Neuronal stem cell (in vitro differentiated cells): Measurements from ENCODE around the gene CACNG7.

Experiments
- DNase-seq: peaks from one replicate; pipeline ENCODE4 v3.0.0-alpha.2; 2013; ENCODE audit warnings: low spot score
- H2AFZ ChIP-seq: one replicate; pipeline ENCODE4 v1.6.1; 2013; ENCODE audit warnings: mild to moderate bottlenecking, low read length, inconsistent platforms
- H2AK5ac ChIP-seq: 2 replicates; pipeline ENCODE4 v1.6.1; 2013; ENCODE audit warnings: low read depth, mild to moderate bottlenecking, inconsistent platforms, low read length, moderate library complexity, mixed read lengths
- H2BK120ac ChIP-seq: 2 replicates; pipeline ENCODE4 v1.6.1; 2013; ENCODE audit warnings: low read depth, mild to moderate bottlenecking, inconsistent platforms, low read length, moderate library complexity, mixed read lengths
- H2BK12ac ChIP-seq: one replicate; pipeline ENCODE4 v1.6.1; 2013; ENCODE audit warnings: low read length, inconsistent platforms
- H2BK15ac ChIP-seq: 2 replicates; pipeline ENCODE4 v1.6.1; 2013; ENCODE audit warnings: mild to moderate bottlenecking, low read length, inconsistent platforms, mixed read lengths
- H2BK5ac ChIP-seq: one replicate; pipeline ENCODE4 v1.6.1; 2013; ENCODE audit warnings: inconsistent platforms, mild to moderate bottlenecking, low read length, moderate library complexity
- H3K14ac ChIP-seq: one replicate; pipeline ENCODE4 v1.6.1; 2013; ENCODE audit warnings: low read length, inconsistent platforms
- H3K18ac ChIP-seq: 2 replicates; pipeline ENCODE4 v1.6.1; 2013; ENCODE audit warnings: low read length, inconsistent platforms
- H3K23ac ChIP-seq: 2 replicates; pipeline ENCODE4 v1.6.1; 2013; ENCODE audit warnings: low read depth, mild to moderate bottlenecking, mixed read lengths, low read length, inconsistent platforms; ENCODE audit not compliant: poor library complexity
- H3K27ac ChIP-seq: replicated peaks from 3 replicates; pipeline ENCODE4 v1.5.1; 2013; ENCODE audit warnings: low read length, inconsistent platforms
- H3K27me3 ChIP-seq, 3 experiments: 2 replicates each; pipeline ENCODE4 v1.6.1; 2013; ENCODE audit warnings: low read length in 3 of 3, mild to moderate bottlenecking in 2 of 3, inconsistent platforms in 1 of 3, low read depth in 1 of 3, mixed read lengths in 1 of 3, moderate library complexity in 1 of 3; ENCODE audit not compliant: control insufficient read depth in 3 of 3, insufficient read depth in 3 of 3
- H3K36me3 ChIP-seq, 2 donors: replicated peaks in 1 of 2; 2 replicates each; pipeline ENCODE4 v1.6.1; 2013; ENCODE audit warnings: low read length in 2 of 2; ENCODE audit not compliant: control insufficient read depth in 2 of 2, insufficient read depth in 2 of 2
- H3K4ac ChIP-seq: 2 replicates; pipeline ENCODE4 v1.6.1; 2013; ENCODE audit warnings: inconsistent platforms, mild to moderate bottlenecking, low read length, moderate library complexity
- H3K4me1 ChIP-seq, 2 donors: 1 replicate in 1 of 2; 2 replicates in 1 of 2; pipeline ENCODE4 v1.6.1; 2013; ENCODE audit warnings: low read length in 2 of 2, low read depth in 1 of 2; ENCODE audit not compliant: control insufficient read depth in 2 of 2, insufficient read depth in 1 of 2
- H3K4me2 ChIP-seq: one replicate; pipeline ENCODE4 v1.6.1; 2013; ENCODE audit warnings: mild to moderate bottlenecking, low read length, inconsistent platforms; ENCODE audit not compliant: insufficient read depth, poor library complexity, severe bottlenecking
- H3K4me3 ChIP-seq, 2 donors: 2 replicates each; pipeline ENCODE4 v1.5.1; 2013; ENCODE audit warnings: low read length in 2 of 2, mild to moderate bottlenecking in 2 of 2, inconsistent platforms in 1 of 2, moderate library complexity in 1 of 2
- H3K79me1 ChIP-seq: one replicate; pipeline ENCODE4 v1.6.1; 2013; ENCODE audit warnings: low read depth, mild to moderate bottlenecking, inconsistent platforms, low read length, moderate library complexity
- H3K9ac ChIP-seq: one replicate; pipeline ENCODE4 v1.6.1; 2013; ENCODE audit warnings: mild to moderate bottlenecking, low read depth, low read length, inconsistent platforms; ENCODE audit not compliant: poor library complexity
- H3K9me3 ChIP-seq, 2 donors: replicated peaks in 1 of 2; 2 replicates each; pipeline versions ENCODE3 to v1.6.1; 2013; ENCODE audit warnings: low read length in 2 of 2, mild to moderate bottlenecking in 2 of 2, inconsistent platforms in 1 of 2, low read depth in 1 of 2, mixed read lengths in 1 of 2, moderate library complexity in 1 of 2; ENCODE audit not compliant: control insufficient read depth in 2 of 2, insufficient read depth in 1 of 2
- H4K8ac ChIP-seq: one replicate; pipeline ENCODE4 v1.6.1; 2013; ENCODE audit warnings: low read depth, mild to moderate bottlenecking, inconsistent platforms, low read length, moderate library complexity
- H4K91ac ChIP-seq: one replicate; pipeline ENCODE4 v1.6.1; 2013; ENCODE audit warnings: low read length, low read depth, mild to moderate bottlenecking, inconsistent platforms; ENCODE audit not compliant: poor library complexity
- WGBS, 2 donors: extraction: QIAGEN DNeasy Blood & Tissue Kit; methylation state at CpG; one replicate each; pipeline ENCODE4 v1.1.7; 2013; ENCODE audit warnings: missing lambda C conversion rate in 2 of 2, mixed read lengths in 1 of 2; ENCODE audit not compliant: insufficient read length in 2 of 2, insufficient replicate concordance in 1 of 2; ENCODE audit errors: extremely low coverage in 2 of 2; 5-methylcytosine and 5-hydroxymethylcytosine counted together

CACNG7 gene

DNA sequence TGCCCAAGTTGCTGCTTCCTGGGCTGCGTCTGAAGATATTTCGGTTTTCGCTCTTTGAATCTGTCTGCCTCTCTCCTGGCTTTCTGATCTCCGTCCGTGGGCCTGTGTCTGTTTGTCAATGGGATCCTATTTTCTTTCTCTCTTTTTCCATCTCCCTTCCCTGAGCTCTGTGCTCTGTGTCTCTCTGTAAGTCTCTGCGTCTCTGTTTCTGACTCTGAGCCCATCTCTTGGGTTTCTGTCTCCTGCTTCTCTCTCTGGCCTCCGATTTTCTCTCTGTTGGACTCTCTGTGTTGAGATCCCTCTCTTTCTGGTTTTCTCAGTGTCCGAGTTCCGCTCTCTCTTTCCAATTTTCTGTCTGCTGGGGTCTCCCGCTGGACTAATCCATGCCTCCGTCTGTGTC lies 25.3 kb upstream of the CACNG7 start:
- DNase-seq: no peak
- Histone ChIP-seq H2BK12ac (no peak overlapping the region), H3K14ac (no peak overlapping the region), H3K4me2 (peak overlapping the region; percentile 97), H2AK5ac (no peak overlapping the region), H3K4ac (no peak overlapping the region), H4K91ac (no peak overlapping the region), H3K23ac (no peak overlapping the region), H2AFZ (peak overlapping the region; percentile 47), H3K27me3 (peaks cover 0 to 16% (median 3%) of the 10 kb centered on the region in 3 experiments), H2BK15ac (no peak overlapping the region), H2BK5ac (no peak overlapping the region), H3K4me3 (peak overlapping the region in 1 of 2 donors; percentile 42), H3K9me3 (no peaks in the 10 kb centered on the region), H3K27ac (no peak overlapping the region), H3K9ac (no peak overlapping the region), H4K8ac (no peak overlapping the region), H2BK120ac (peak overlapping the region; percentile 81), H3K18ac (no peak overlapping the region), H3K79me1 (no peaks in the 10 kb centered on the region), H3K4me1 (peaks cover 26 to 35% of the 10 kb centered on the region in 2 donors), H3K36me3 (no peaks in the 10 kb centered on the region)
- no CpG with 5 or more reads among the region's 11 CpGs for WGBS, 2 donors

- Histone ChIP-seq H2BK120ac (no peak overlapping the region), H3K18ac (no peak overlapping the region), H3K4ac (no peak overlapping the region), H4K91ac (no peak overlapping the region), H3K27ac (no peak overlapping the region), H2AFZ (peak overlapping the region; percentile 47), H3K4me3 (peak overlapping the region in 1 of 2 donors; percentile 12), H3K9ac (no peak overlapping the region), H2BK5ac (no peak overlapping the region), H3K79me1 (no peaks in the 10 kb centered on the region), H2AK5ac (no peak overlapping the region), H2BK12ac (no peak overlapping the region), H3K4me1 (peaks cover 26 to 33% of the 10 kb centered on the region in 2 donors), H4K8ac (no peak overlapping the region), H3K14ac (no peak overlapping the region), H3K27me3 (peaks cover 0 to 16% (median 3%) of the 10 kb centered on the region in 3 experiments), H3K36me3 (no peaks in the 10 kb centered on the region), H3K4me2 (no peak overlapping the region), H3K23ac (no peak overlapping the region), H3K9me3 (no peaks in the 10 kb centered on the region), H2BK15ac (no peak overlapping the region)
- WGBS, 2 donors: no CpG with 5 or more reads among the region's 12 CpGs
- DNase-seq: no peak
Measured at GRCh38 chr19:53884256-53884655, 24.8 kb upstream of the CACNG7 start.

DNA sequence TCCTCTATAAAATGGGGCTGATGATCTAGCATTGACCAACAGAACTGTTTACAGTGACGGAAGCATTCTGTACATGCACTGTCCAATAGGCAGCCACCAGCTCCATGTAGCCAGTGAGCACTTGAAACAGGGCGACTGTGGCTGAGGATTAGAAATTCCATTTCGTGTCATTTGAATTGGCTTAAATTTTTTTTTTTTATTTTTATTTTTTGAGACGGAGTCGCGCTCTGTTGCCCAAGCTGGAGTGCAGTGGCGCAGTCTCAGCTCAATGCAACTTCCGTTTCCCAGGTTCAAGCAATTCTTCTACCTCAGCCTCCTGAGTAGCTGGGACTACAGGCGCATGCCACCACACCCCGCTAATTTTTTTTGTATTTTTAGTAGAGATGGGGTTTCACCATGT lies 24.0 kb upstream of the CACNG7 start:
- Histone ChIP-seq H3K4me1 (peaks cover 26 to 36% of the 10 kb centered on the region in 2 donors), H3K4me3 (no peak overlapping the region), H3K18ac (no peak overlapping the region), H2BK15ac (no peak overlapping the region), H3K14ac (no peak overlapping the region), H3K9me3 (no peaks in the 10 kb centered on the region), H2BK12ac (no peak overlapping the region), H3K4me2 (no peak overlapping the region), H3K9ac (no peak overlapping the region), H3K36me3 (no peaks in the 10 kb centered on the region), H2BK5ac (no peak overlapping the region), H2BK120ac (no peak overlapping the region), H2AK5ac (no peak overlapping the region), H2AFZ (no peak overlapping the region), H3K27ac (no peak overlapping the region), H3K27me3 (peaks cover 0 to 16% (median 3%) of the 10 kb centered on the region in 3 experiments), H3K4ac (no peak overlapping the region), H3K79me1 (no peaks in the 10 kb centered on the region), H4K8ac (no peak overlapping the region), H4K91ac (no peak overlapping the region), H3K23ac (no peak overlapping the region)
- DNase-seq: no peak
- WGBS, 2 donors: no CpG with 5 or more reads among the region's 10 CpGs

DNA sequence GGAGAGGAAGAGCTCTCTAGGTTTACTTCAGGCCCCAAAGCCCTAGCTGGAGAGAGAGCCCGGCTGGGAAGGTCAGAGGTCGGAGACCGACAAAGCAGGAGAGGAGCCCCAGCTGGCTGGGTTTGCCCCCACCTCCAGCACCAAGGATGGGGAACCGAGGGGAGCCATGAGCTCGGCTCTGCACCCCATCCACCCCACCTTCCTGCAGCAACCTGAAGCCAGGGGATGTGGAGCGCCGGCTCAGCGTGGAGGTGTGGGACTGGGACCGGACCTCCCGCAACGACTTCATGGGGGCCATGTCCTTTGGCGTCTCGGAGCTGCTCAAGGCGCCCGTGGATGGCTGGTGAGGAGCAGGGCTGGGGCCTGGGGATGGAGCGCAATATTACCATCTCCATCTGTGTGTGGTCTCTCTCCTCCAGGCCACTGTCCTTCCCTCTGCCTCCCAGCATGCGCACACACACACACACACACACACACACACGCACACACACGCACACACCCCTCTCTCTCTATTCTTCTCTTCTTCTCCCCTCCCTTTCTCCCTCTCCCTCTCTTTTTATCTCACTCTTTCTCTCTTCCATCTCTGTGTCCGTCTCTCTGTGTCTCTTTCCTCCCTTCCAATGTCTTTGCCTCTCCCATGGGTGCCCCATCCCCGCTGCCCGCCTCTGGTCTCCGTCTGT lies 16.6 kb upstream of the CACNG7 start:
- Histone ChIP-seq H4K91ac (no peak overlapping the region), H3K4me1 (peaks cover 16 to 22% of the 10 kb centered on the region in 2 donors), H2BK12ac (peak overlapping the region; percentile 18), H3K27me3 (peaks cover 0 to 2% (median 0%) of the 10 kb centered on the region in 3 experiments), H3K79me1 (no peaks in the 10 kb centered on the region), H3K4me2 (no peak overlapping the region), H3K4me3 (no peak overlapping the region), H3K18ac (peak overlapping the region; percentile 46), H3K14ac (peak overlapping the region; percentile 10), H2BK120ac (no peak overlapping the region), H2AFZ (peak overlapping the region; percentile 8), H2BK5ac (peak overlapping the region; percentile 39), H4K8ac (no peak overlapping the region), H3K9me3 (no peaks in the 10 kb centered on the region), H3K9ac (no peak overlapping the region), H2AK5ac (peak overlapping the region; percentile 49), H3K36me3 (no peaks in the 10 kb centered on the region), H3K4ac (no peak overlapping the region), H3K27ac (no peak overlapping the region), H2BK15ac (peak overlapping the region; percentile 2), H3K23ac (no peak overlapping the region)
- WGBS, 2 donors: no CpG with 5 or more reads among the region's 23 CpGs
- no peak for DNase-seq
